Ecto neural progenitor cell (in vitro differentiated cells): ENCODE results near the gene RFFL.

ENCODE experiments used
- DNase-seq: peaks from one replicate; pipeline ENCODE4 v3.0.0-alpha.2; 2018; ENCODE audit warnings: low spot score

The RFFL gene

GRCh38 chr17:35080536-35080935 is 17.0 kb upstream of the RFFL start:
- DNase-seq = no peak

GRCh38 chr17:35079547-35080423 is 16.3 kb upstream of the RFFL start:
- no peak for DNase-seq

GRCh38 chr17:35076874-35077273 is 13.4 kb upstream of the RFFL start:
- DNase-seq = no peak

- no peak for DNase-seq
Measured at GRCh38 chr17:35074711-35075707, 11.5 kb upstream of the RFFL start.

- DNase-seq = no peak
Measured at GRCh38 chr17:35073991-35074627, 10.6 kb upstream of the RFFL start.

- DNase-seq = no peak
Measured at GRCh38 chr17:35073183-35073790, 9.8 kb upstream of the RFFL start.

- DNase-seq = no peak
Measured at GRCh38 chr17:35069311-35069710, 5.8 kb upstream of the RFFL start.

GRCh38 chr17:35068249-35068648 is 4.7 kb upstream of the RFFL start:
- no peak for DNase-seq

- no peak for DNase-seq
Measured at GRCh38 chr17:35065880-35066279, 2.4 kb upstream of the RFFL start.

GRCh38 chr17:35064516-35065215 is 1.2 kb upstream of the RFFL start:
- no peak for DNase-seq

GRCh38 chr17:35062308-35062707 is 1.2 kb downstream of the RFFL start:
- DNase-seq = no peak

GRCh38 chr17:35057332-35057915 is 6.1 kb downstream of the RFFL start:
- no peak for DNase-seq

- DNase-seq = no peak
Measured at GRCh38 chr17:35056013-35056412, 7.5 kb downstream of the RFFL start.

GRCh38 chr17:35053204-35053603 is 10.3 kb downstream of the RFFL start:
- no peak for DNase-seq

GRCh38 chr17:35052780-35053179 is 10.7 kb downstream of the RFFL start:
- no peak for DNase-seq

- no peak for DNase-seq
Measured at GRCh38 chr17:35052241-35052610, 11.3 kb downstream of the RFFL start.

GRCh38 chr17:35051579-35052240 is 11.8 kb downstream of the RFFL start:
- no peak for DNase-seq

GRCh38 chr17:35051183-35051578 is 12.3 kb downstream of the RFFL start:
- no peak for DNase-seq

- no peak for DNase-seq
Measured at GRCh38 chr17:35050170-35050569, 13.3 kb downstream of the RFFL start.

- DNase-seq = no peak
Measured at GRCh38 chr17:35048685-35049379, 14.7 kb downstream of the RFFL start.
